ENCODE data around the gene BZW1. TPM values are rescaled to one million over a fixed set of nuclear protein-coding genes. Genes with fewer than 3 reads are reported as not detected.

Gene BZW1
- polyA plus RNA-seq, 1 of the 3 experiments (the other 2 are of a cell fraction): 131 TPM

GRCh38 chr2:200810252-200810997 is 1.3 kb upstream of the BZW1 start (continued):
- TF ChIP-seq EZH2phosphoT487 (IDR thresholded peaks at IDR 0.05; ENCODE audit: borderline replicate concordance, low read depth): no peak
- TF ChIP-seq MAX (IDR thresholded peaks at IDR 0.05; ENCODE audit: low read depth): no peak
- no peak for TF ChIP-seq MEF2A (IDR thresholded peaks at IDR 0.05; ENCODE audit: borderline replicate concordance, low read depth)
- no peak for TF ChIP-seq MXI1 (IDR thresholded peaks at IDR 0.05; ENCODE audit: low read depth, low read length)

DNA sequence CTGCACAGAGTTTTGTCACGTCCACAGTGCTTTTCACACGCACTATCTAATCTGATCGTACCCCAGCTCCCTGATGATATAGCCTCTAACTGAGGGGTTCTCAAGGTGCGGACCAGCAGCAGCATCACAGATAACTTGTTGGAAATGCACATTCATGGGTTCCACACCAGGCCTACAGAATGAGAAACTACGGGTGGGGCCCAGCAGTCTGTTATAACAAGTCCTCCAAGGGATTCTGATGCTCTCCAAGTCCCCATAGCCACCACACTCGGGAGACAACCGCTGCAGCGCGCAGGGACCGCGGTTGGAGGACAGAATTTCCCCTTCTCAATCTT is 745 bp upstream of the BZW1 start:
- H2AFZ ChIP-seq (ENCODE audit: low read depth): peak overlapping the region; percentile 57; the same call in 1 of the 2 replicates
- peaks cover 42% of the 10 kb centered on the region for H3K79me2 ChIP-seq (ENCODE audit: insufficient read depth)
- peaks cover 37% of the 10 kb centered on the region for H4K20me1 ChIP-seq (ENCODE audit: insufficient read depth)
- 11% methylated on average over 8 of the region's 11 CpGs for WGBS (ENCODE audit: low lambda C conversion rate)
- TF ChIP-seq NFIC (IDR thresholded peaks at IDR 0.05; ENCODE audit: borderline replicate concordance) (no peak), FOXJ3 (CRISPR knock-in tag; IDR thresholded peaks at IDR 0.05) (0 out of 2 replicates have a peak, but pooled peaks have one; percentile 9), POLR2AphosphoS5 (IDR thresholded peaks at IDR 0.05; ENCODE audit: low read depth, low read length) (no peak; the same call in 1 of the 2 replicates), JUND (IDR thresholded peaks at IDR 0.05) (no peak), TEAD4 (IDR thresholded peaks at IDR 0.05; ENCODE audit: borderline replicate concordance, insufficient read depth) (no peak), MAX (IDR thresholded peaks at IDR 0.05; ENCODE audit: low read depth) (no peak), RFX5 (IDR thresholded peaks at IDR 0.05; ENCODE audit: low read length) (no peak), MXI1 (IDR thresholded peaks at IDR 0.05; ENCODE audit: low read depth, low read length) (no peak), GATA2 (CRISPR knock-in tag; IDR thresholded peaks at IDR 0.05) (peak; percentile 38; the same call in 1 of the 2 replicates), CHD2 (IDR thresholded peaks at IDR 0.05; ENCODE audit: low read length, partially characterized antibody) (no peak), USF2 (IDR thresholded peaks at IDR 0.05; ENCODE audit: borderline replicate concordance, low read depth, low read length) (no peak)
- TF ChIP-seq, protein P1, sequence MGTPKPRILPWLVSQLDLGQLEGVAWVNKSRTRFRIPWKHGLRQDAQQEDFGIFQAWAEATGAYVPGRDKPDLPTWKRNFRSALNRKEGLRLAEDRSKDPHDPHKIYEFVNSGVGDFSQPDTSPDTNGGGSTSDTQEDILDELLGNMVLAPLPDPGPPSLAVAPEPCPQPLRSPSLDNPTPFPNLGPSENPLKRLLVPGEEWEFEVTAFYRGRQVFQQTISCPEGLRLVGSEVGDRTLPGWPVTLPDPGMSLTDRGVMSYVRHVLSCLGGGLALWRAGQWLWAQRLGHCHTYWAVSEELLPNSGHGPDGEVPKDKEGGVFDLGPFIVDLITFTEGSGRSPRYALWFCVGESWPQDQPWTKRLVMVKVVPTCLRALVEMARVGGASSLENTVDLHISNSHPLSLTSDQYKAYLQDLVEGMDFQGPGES (IDR thresholded peaks at IDR 0.05; ENCODE audit: low read depth, low read length): 0 out of 2 replicates have a peak, but pooled peaks have one; percentile 51
- H3K9me3 ChIP-seq: no peaks in the 10 kb centered on the region
- peaks cover 12% of the 10 kb centered on the region for H3F3A ChIP-seq (replicated peaks; ENCODE audit: insufficient read depth)
- peak overlapping the region; percentile 76 to 87 for H3K4me3 ChIP-seq (ENCODE audit: low read depth in 2 of 2, low read length in 1 of 2)
- CTCF ChIA-PET: interaction anchor here (0.7 to 3.0 kb wide), 3 partner anchors 79 to 964 kb away, joined by 3 to 18 read pairs (median 3); partner anchors contain the start of gene NIF3L1
- no peaks in the 10 kb centered on the region for H3K27me3 ChIP-seq (ENCODE audit: insufficient read depth)
- H3K9me2 ChIP-seq: no peaks in the 10 kb centered on the region
- DNase-seq: no peak
- H3K9ac ChIP-seq: peak overlapping the region; percentile 98
- H3K36me3 ChIP-seq (replicated peaks in 1 of 2; ENCODE audit: control insufficient read depth in 1 of 2, insufficient read depth in 2 of 2, low read length in 1 of 2): peaks cover 29 to 32% of the 10 kb centered on the region in 2 experiments
- peaks cover 12 to 20% of the 10 kb centered on the region in 2 experiments; a peak in 3 of 4 replicates for H3K4me1 ChIP-seq (ENCODE audit: control insufficient read depth in 1 of 2, insufficient read depth in 2 of 2, low read depth in 1 of 2, low read length in 1 of 2)
- peak overlapping the region; percentile 77 to 98 for H3K27ac ChIP-seq (ENCODE audit: low read depth in 2 of 2, low read length in 1 of 2)
- POLR2A ChIA-PET: interaction anchor here (1.0 to 2.0 kb wide), 2 partner anchors 53 to 98 kb away, joined by 4 to 6 read pairs; partner anchors contain the start of gene CLK1
- peak overlapping the region; percentile 82 for H3K4me2 ChIP-seq
